CD4-positive, alpha-beta T cell treated with Interferon gamma for 1 hour (primary cell): Measurements from ENCODE around the gene RCOR1.

Experiments used
- DNase-seq: peaks from one replicate; pipeline ENCODE4 v3.0.0-alpha.2; 2020

RCOR1 gene

GRCh38 chr14:102728501-102728900, 136.1 kb downstream of the RCOR1 start:
- DNase-seq = no peak

DNA sequence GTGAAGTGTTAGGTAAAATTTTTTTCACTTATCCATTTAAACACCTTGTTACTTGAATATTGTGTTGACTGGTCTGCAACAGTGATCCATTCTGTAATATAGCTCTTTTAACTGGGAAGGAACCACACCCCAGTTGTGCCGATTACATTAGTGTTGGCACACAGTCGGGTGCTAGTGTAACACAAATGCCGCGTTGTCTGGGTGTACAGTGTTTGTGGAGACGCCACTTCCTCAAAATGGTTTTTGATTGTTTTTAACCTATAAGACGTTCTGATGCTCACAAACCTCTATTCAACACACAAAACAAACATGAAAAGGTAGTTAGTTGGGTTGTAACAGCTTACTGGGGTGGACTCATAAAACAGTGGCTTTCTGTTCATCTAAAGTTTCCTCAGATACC, 136.8 kb downstream of the RCOR1 start:
- no peak for DNase-seq

GRCh38 chr14:102729825-102730224, 137.4 kb downstream of the RCOR1 start:
- no peak for DNase-seq

DNA sequence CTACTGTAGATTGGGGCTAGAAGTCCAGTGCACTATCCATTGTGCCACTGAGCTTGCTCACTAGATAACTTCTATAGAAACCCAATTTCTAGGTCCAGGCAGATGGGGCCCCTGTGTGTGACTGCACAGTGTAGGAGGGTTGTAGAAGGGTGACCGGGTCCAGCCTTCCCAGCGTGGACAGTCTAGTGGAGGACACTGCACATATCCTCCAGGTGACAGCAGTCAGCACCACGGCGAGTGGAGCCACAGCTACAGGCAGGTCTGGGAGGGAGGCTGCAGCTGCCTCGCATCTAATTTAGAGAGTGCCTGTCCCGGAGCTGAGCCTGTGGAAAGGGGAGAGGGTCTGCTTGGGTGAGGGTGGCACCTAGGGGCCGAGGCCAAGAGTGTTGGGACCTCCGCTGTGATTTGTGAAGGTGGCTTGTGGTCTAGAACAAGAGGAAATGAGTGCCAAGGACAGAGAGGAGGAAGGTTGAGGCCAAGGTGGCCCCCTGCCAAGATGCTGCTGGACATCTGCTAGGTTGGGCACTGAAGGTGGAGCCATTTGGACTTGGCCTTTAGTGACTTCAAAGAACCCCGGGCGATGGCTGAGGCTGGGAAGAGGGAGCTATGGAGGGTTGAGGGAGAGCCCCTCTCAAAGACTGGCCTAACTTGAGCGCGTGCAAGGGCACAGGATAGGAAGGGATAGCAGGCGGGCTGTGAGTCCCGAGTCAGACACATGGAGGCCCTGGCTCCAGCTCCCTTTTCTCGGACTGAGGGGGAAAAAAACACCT, 138.8 kb downstream of the RCOR1 start:
- no peak for DNase-seq

DNA sequence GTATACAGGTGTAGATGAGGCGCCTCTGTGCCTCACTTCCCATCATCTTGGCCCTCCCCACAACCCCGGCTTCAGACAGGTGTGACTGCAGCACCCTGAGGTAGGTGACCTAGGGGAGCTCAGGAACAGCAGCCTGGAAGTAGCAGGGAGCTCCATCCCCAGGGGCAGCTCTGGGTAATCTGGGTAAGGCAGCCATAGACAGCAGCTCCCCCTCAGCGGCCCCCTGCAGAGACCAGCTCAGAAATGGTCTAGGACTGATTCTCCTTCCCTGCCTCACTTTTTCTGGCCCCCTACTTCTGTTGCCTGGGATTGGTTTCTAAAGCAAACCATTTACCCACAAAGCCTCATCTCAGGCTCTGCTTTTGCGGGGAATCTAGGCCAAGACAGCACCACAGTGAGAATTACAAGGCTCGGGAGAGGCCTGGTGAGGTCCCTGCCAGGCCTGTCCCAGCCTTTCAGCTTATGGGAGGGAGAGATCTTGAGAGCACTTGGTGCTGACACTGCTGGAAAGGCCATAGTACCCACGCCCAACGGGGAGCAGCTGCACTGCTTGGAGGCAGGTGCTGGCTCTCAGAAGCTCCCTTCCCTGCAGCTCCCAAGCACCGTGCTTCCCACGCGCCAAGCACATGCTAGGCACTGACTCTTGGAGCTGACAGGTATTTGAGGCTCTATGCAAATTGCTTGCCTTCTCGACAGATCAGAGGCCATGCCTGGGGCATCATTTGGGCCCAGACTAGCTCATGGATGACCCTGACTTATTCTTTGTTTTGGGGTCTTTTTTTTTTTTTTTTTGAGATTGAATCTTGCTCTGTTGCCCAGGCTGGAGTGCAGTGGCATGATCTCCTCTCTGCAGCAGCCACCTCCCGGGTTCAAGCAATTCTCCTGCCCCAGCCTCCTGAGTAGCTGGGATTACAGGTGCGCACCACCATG, 139.7 kb downstream of the RCOR1 start:
- DNase-seq = no peak

GRCh38 chr14:102732924-102733323, 140.5 kb downstream of the RCOR1 start:
- DNase-seq = no peak

DNA sequence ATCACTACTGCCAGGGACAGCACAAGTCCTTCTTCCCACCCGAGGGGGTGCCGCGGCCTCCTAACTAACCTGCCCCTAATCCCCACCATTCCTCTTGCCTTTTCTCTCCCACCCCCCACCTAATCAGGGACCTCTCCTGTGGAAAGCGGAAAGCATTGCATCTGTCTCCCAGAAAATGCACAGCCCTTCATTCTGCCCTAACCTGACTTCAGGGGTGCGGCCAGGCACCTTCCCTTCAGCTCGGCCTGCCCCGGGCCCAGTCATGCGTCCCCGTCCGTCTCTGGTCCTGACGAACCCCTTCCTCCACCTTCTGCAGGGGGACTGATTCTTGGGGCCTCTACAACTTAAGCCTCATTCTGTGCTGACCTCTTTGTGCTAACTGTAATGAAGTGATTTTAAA, 140.9 kb downstream of the RCOR1 start:
- DNase-seq = no peak

DNA sequence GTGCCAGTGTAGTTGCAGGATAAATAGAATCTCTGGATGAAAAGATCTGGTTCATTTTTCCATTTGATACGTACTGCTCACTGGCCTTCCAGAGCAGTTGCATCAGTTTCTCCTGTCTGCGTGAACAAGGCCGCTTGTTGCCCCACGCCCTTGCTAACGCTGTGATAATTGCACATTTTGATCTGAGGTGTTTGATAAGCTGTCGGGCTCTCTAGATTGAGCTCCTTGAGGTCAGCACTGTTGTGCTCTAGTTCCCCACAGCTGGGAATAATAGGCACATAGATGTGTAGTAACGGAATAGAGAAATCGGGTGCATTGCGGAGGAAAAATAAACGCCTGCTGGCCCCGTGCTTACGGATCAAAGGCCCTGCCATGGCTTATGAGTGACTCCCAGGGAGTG, 142.0 kb downstream of the RCOR1 start:
- no peak for DNase-seq

DNA sequence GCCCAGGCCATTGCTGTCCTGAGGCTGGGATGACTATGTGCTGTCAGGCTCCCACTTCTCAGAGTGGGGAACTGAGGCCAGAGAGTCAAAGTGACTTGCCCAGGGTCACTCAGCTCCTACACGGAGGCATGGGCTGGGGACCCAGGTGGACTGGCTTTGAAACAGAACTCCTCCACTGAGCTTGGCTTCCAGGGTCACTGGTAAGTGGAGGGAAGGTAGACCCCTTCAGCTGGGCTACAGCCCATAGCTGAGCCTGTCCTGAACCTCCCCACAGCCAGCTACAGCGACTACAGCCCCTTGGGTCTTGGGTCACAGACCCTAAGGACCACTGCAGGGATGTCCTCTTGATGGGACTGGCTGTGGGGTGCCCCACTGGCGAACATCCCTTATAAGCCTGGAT, 144.5 kb downstream of the RCOR1 start:
- DNase-seq = no peak

DNA sequence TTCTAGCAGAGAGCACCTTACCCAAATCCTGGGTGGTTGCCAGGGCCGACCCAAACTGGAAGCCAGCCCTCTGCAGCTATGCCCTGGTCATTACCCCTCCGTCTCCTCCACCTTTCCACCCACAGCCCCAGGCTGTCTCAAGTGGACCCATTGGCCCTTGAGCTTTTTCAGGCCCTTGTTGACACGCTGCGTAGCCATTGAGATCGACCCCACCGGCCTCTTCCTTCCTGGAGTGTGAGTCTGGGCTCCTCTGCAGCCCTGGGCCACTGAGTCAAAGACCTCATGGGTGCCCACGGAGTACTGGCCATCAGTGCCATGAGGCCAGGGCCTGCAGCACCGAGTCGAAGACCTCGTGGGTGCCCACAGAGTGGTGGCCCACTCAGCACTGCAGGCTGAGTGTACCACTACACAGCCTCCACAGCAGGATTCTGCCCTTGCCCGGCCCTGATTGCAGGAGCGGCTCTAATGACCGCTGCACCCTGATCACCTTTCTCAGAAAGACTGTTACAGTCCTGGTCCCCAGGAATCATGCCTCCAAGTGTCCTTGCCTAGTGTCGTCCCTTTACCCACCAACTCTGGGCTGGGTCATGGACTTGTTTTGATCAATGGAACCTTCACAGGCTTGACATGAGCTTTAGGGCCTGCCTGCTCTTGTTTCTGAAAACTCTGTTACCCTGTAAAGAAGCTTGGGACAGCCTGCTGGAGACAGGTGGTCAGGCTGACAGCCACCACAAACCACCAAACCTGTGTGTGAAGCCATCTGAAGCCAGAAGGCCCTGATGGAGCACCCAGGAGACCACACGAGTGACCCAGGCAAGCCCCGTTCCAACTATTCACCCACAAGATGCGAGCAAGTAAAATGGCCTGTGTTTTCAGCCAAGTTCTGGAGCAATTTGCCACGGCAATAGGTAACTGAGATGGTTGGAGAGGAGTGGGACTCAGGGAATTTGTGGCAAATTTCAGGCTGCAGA, 145.2 kb downstream of the RCOR1 start:
- DNase-seq = no peak

DNA sequence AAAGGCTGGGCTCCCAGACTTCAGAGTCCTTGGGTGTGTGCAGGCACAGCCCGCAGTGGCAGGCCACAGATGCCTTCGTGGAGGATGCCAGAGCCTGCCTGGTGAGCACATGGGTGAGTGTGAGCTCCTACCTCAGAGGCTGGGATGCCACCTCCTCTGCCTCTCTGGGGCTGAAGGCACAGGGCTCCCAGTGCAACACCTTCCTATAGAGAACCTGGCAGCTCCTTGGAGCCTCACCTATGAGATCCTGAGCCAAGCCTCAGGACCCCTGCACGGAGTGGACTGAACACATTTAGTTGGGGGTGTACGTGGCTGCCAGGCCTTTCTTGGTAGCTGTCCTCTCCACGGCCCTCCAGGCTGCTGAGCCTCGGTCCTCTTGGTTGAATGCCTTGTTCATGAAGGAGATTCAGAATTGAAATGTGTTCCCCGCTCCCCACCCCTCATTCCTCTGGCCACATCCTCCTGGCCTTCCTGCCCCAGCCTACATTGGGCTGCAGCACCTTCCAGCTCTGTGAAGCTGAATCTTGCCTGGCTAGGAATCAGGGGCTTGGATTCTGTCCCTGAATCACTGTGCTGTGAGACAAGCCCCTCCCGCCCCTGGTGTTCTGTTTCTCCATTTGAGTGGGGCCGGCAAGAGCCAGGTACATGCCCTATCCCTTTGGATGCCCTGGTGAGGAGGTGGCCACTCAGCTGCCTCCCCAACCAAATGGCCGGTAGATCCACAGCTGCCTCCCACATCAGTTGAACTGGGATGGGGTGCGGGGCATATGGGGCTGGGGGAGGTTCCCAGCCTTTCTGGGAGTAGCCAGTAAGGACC, 146.1 kb downstream of the RCOR1 start:
- DNase-seq = no peak

DNA sequence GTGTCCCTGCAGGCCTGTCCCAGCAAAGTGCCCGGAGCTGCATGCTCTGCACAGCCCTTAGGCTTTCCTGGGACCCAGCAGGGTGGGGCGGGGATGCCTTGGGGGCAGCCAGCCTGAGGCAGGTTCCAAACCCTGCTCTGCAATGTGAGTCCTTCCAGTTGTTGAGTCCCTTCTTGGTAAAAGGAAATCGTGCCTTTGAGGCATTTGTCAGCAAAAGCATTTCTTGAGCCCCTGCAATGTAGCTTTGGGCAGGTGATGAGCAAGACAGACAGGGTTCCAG, 146.7 kb downstream of the RCOR1 start:
- DNase-seq = no peak

GRCh38 chr14:102746634-102747438, 154.4 kb downstream of the RCOR1 start:
- no peak for DNase-seq

DNA sequence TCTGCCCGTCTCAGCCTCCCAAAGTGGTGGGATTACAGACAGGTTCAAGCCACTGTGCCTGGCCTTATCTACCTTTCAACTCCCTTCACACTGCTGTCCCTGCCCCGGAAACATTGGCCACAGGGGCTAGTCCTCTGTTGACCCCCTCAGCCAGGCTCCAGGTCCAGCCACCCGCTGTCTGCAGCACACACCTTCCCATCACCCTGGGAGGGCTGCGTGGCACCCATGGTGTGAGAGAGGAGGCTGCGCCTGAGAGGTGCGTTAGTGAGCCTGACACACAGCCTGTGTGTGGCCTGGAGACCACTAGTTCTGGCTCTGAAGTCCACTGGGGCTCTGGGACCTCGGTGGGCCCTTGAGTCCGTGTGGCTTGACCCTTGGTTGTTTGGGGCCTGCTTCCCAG, 156.4 kb downstream of the RCOR1 start:
- DNase-seq = no peak

DNA sequence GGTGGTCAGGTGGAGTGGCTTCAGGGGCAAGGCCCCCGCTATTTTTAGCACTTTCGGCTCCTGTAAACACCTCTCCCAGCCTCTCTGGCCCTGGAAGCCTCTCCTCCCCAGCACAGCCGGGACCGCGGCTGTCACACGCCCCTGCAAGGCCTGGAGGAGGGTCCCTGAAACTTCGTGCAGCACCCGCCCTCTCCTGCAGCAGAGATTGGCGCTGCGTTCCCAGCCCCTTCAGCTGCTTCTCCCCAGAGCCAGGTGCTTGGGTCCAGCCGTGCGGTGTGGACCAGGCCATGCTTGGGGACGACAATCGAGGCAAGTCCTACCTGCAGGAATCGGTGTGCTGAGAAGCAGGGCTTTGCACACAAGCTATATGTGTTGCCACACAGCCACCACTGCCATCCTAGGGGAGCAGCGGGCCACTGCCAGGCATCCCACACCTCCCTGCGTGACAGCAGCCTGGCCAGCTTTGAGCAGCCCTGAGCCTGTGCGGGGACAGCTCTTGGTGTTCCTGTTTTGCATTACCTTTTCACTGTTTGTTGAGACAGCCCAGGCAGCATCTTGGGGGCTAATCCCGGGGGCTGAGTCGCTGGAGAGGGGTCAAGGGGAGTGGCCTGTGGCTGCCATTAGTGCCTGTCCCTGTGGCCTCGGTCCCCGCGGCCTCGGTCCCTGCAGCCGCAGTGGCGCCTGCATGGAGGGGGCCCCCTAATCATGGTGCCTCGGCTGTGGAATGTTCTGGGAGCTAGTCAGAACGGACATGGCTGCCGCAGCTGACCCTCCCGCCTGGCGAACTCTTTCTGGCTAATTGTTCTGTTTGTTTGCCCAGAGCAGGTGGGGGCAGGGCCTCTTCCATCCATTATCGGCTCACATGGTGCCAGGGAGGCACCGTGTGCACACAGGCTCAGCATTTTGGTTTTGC, 157.2 kb downstream of the RCOR1 start:
- no peak for DNase-seq

- no peak for DNase-seq
These were observed 157.9 kb downstream of the RCOR1 start for GRCh38 chr14:102750376-102750775.

GRCh38 chr14:102751088-102751487, 158.6 kb downstream of the RCOR1 start:
- no peak for DNase-seq

- DNase-seq = no peak
These were observed 159.9 kb downstream of the RCOR1 start for GRCh38 chr14:102752239-102752847.

DNA sequence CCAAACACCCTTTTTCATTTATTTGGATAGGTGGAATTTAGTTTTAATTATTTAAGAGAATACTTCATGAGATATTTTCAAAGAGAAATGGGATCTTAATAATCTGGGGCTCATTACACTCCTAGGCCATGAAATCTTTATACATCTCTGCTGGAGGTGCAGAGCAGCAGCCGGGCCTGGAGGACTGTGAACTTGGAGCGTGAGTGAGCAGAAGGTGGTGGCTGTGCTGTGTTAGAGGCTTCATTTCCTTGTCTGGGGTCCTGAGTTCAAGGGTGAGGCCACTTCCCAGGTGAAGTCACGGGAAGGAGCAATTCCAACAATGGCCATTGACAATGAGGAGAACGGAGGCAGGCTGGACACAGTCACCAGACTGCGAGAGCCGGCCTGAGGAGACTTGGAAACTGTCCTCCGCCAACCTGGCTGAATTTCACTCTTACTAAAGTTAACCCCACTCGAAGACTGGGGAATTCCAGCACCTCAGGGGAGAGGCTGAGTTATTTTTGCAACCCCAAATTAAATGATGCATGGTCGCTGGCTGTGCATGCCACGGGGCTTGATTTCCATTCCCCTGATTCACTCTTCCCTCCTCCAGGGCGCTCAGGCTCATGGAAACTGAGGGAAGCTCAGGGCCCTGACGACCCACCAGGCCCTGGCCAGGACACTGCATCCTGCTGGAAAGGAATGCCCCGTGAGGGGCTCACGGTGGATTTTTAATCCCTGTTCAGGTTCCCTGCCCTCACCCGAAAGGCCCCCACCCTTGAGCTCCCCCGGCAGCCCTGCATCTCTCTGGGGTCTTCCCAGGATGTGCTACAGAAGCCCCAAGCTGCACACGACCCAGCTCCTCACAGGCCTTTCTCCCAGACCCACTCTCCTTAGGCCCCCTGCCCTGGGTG, 162.2 kb downstream of the RCOR1 start:
- DNase-seq = no peak
